Stimulated activated CD4-positive, alpha-beta T cell treated with anti-CD3 and anti-CD28 coated beads, Interleukin-4, amount 100 ng/mL, for 1 hour (primary cell): ENCODE data around the gene SLC27A5.
"Not testable (repeated sequence)": the region's sequence is repeated elsewhere in the genome, so short reads cannot be mapped to it uniquely, and the experiment has no call there.

ENCODE experiments used
- DNase-seq: peaks from one replicate; pipeline ENCODE4 v3.0.0-alpha.2; 2020

SLC27A5 gene

GRCh38 chr19:58550362-58551122 is 38.8 kb upstream of the SLC27A5 start:
- DNase-seq: no peak

GRCh38 chr19:58549664-58550361 is 38.0 kb upstream of the SLC27A5 start:
- DNase-seq: no peak

GRCh38 chr19:58548859-58549663 is 37.3 kb upstream of the SLC27A5 start:
- DNase-seq: no peak

- no peak for DNase-seq
These were observed 35.8 kb upstream of the SLC27A5 start for GRCh38 chr19:58547323-58548312.

- no peak for DNase-seq
These were observed 34.3 kb upstream of the SLC27A5 start for GRCh38 chr19:58546019-58546530.

- no peak for DNase-seq
These were observed 33.7 kb upstream of the SLC27A5 start for GRCh38 chr19:58545286-58546018.

- peak; percentile 77 for DNase-seq
These were observed 32.9 kb upstream of the SLC27A5 start for GRCh38 chr19:58544591-58545285.

GRCh38 chr19:58543826-58544590 is 32.2 kb upstream of the SLC27A5 start, which contains the start of gene TRIM28:
Gene TRIM28, plus strand, starts transcription at chr19:58544064. Its CDS starts 694 bp downstream, at chr19:58544758.
- DNase-seq: peak; percentile 100

- not testable (repeated sequence) for DNase-seq
These were observed 31.0 kb upstream of the SLC27A5 start for GRCh38 chr19:58542641-58543372.

- not testable (repeated sequence) for DNase-seq
These were observed 27.4 kb upstream of the SLC27A5 start for GRCh38 chr19:58539169-58539559.

GRCh38 chr19:58538257-58539168 is 26.7 kb upstream of the SLC27A5 start:
- DNase-seq: peak; percentile 46

GRCh38 chr19:58536852-58537798 is 25.3 kb upstream of the SLC27A5 start:
- DNase-seq: no peak

GRCh38 chr19:58535857-58536256 is 24.1 kb upstream of the SLC27A5 start:
- DNase-seq: no peak

- no peak for DNase-seq
These were observed 19.4 kb upstream of the SLC27A5 start for GRCh38 chr19:58531034-58531840.

GRCh38 chr19:58529405-58529804 is 17.6 kb upstream of the SLC27A5 start:
- DNase-seq: no peak

- no peak for DNase-seq
These were observed 10.9 kb upstream of the SLC27A5 start for GRCh38 chr19:58522709-58523108.
